HepG2 (cell line): ENCODE data around the gene PAPPA2. TPM values are rescaled to one million over a fixed set of nuclear protein-coding genes. Genes with fewer than 3 reads are reported as not detected.

Experiments
- ATAC-seq: fragments of 200-7000 bp; cut with Tn5 transposase; 3 replicates; pipeline ENCODE4 v1.9.1; 2020; ENCODE audit warnings: mild to moderate bottlenecking, moderate library complexity
- BruUV-seq: library from RNA; stranded (reverse); fragments of 400-500 nt; replicated peaks from 2 replicates; lab custom pipeline; 2021; lab: Mats Ljungman, UMichigan
- CTCF ChIA-PET: fragments of 300-600 bp; formaldehyde crosslinking; extraction: SDS; loops from one replicate; lab custom pipeline; 2021; ENCODE audit warnings: low total read pairs, inconsistent platforms, low intra/inter-chr PET ratio; lab: Yijun Ruan, JAX
- POLR2A ChIA-PET: fragments of 350-600 bp; sonication (Branson Sonifier 250); formaldehyde crosslinking; loops from one replicate; lab custom pipeline; 2020; ENCODE audit warnings: antibody characterized with exemption, inconsistent platforms; lab: Yijun Ruan, JAX
- DNase-seq: peaks from one replicate; pipeline ENCODE4 v3.0.0-alpha.2; 2015; ENCODE audit warnings: low spot score
- FAIRE-seq: peaks from 3 replicates; lab custom pipeline; 2011; peaks lifted over from hg19 to GRCh38; lab: Jason Lieb, UNC
- H2AFZ ChIP-seq: one replicate; pipeline ENCODE4 v1.6.1; 2011; ENCODE audit warnings: low read length, inconsistent platforms
- H3K27ac ChIP-seq: fragments of 300-600 bp; 3 replicates; pipeline ENCODE4 v1.8.0; 2011; ENCODE audit warnings: mixed run types, mild to moderate bottlenecking, mixed read lengths, low read length, inconsistent platforms; ENCODE audit not compliant: insufficient read depth; ENCODE audit errors: extremely low read length
- H3K27me3 ChIP-seq, 2 experiments: fragments of 200-600 bp in 1 of 2; 2 replicates in 1 of 2; 3 replicates in 1 of 2; pipeline versions ENCODE4 v1.6.0 to v1.8.0; 2011; ENCODE audit warnings: low read length in 2 of 2, mild to moderate bottlenecking in 2 of 2, moderate library complexity in 2 of 2, inconsistent platforms in 1 of 2; ENCODE audit not compliant: insufficient read depth in 2 of 2, control insufficient read depth in 1 of 2
- H3K36me3 ChIP-seq, 2 experiments: fragments of 200-600 bp in 1 of 2; replicated peaks in 1 of 2; 2 replicates in 1 of 2; 3 replicates in 1 of 2; pipeline versions ENCODE4 v1.5.1 to v1.8.0; 2011; ENCODE audit warnings: low read length in 2 of 2, inconsistent platforms in 1 of 2; ENCODE audit not compliant: insufficient read depth in 2 of 2, control insufficient read depth in 1 of 2
- H3K4me1 ChIP-seq: 2 replicates; pipeline ENCODE4 v1.5.1; 2012; ENCODE audit warnings: low read length, inconsistent platforms; ENCODE audit not compliant: insufficient read depth
- H3K4me2 ChIP-seq: 2 replicates; pipeline ENCODE4 v1.6.0; 2011; ENCODE audit warnings: low read depth, low read length, inconsistent platforms
- H3K4me3 ChIP-seq, 3 experiments: fragments of 200-600 bp in 1 of 3; sonication (generic), shearing (Covaris generic) in 1 of 3; replicated peaks in 1 of 3; 2 replicates each; pipeline ENCODE4 v1.5.1; 2011 to 2016; ENCODE audit warnings: low read length in 3 of 3, inconsistent platforms in 2 of 3, low read depth in 2 of 3, mild to moderate bottlenecking in 2 of 3, control low read depth in 1 of 3, mixed read lengths in 1 of 3; ENCODE audit not compliant: insufficient read depth in 1 of 3
- H3K79me2 ChIP-seq: one replicate; pipeline ENCODE4 v1.6.1; 2011; ENCODE audit warnings: low read length, inconsistent platforms; ENCODE audit not compliant: insufficient read depth
- H3K9ac ChIP-seq: 2 replicates; pipeline ENCODE4 v1.6.0; 2011; ENCODE audit warnings: mild to moderate bottlenecking, low read depth, low read length, inconsistent platforms; ENCODE audit not compliant: insufficient read depth
- H3K9me3 ChIP-seq: 2 replicates; pipeline ENCODE4 v1.5.1; 2012; ENCODE audit warnings: mild to moderate bottlenecking, low read length
- H4K20me1 ChIP-seq: 2 replicates; pipeline ENCODE4 v1.6.0; 2011; ENCODE audit warnings: inconsistent platforms, mild to moderate bottlenecking, low read length, moderate library complexity; ENCODE audit not compliant: insufficient read depth
- ARNT2 ChIP-seq: sonication (generic); formaldehyde crosslinking; IDR thresholded peaks from 2 replicates; pipeline ENCODE4 v1.8.0; 2022; ENCODE audit warnings: mild to moderate bottlenecking, low read depth, missing genetic modification reagents, moderate library complexity
- ASH2L ChIP-seq: fragments of 300-600, 200-600 bp; sonication (generic); IDR thresholded peaks from 2 replicates; pipeline ENCODE4 v1.7.0; 2017; ENCODE audit warnings: low read depth, mild to moderate bottlenecking, moderate library complexity, mixed read lengths, low read length; ENCODE audit not compliant: insufficient read length
- ESRRA ChIP-seq: sonication (generic); formaldehyde crosslinking; IDR thresholded peaks from 2 replicates; pipeline ENCODE4 v1.5.1; 2020; ENCODE audit warnings: mild to moderate bottlenecking, low read depth, missing genetic modification reagents
- IKZF1 ChIP-seq: fragments of 450-650 bp; IDR thresholded peaks from 2 replicates; pipeline ENCODE4 v1.7.1; 2016
- KLF11 ChIP-seq: IDR thresholded peaks from 2 replicates; pipeline ENCODE4 v1.6.1; 2016; ENCODE audit warnings: missing compliant biosample characterization
- MBD4 ChIP-seq: IDR thresholded peaks from 2 replicates; pipeline ENCODE4 v1.6.1; 2012; ENCODE audit warnings: low read length, inconsistent platforms, borderline replicate concordance
- NFYB ChIP-seq: sonication (generic); formaldehyde crosslinking; IDR thresholded peaks from 2 replicates; pipeline ENCODE4 v1.4.0; 2020; ENCODE audit warnings: missing genetic modification reagents
- RORA ChIP-seq: sonication (generic); formaldehyde crosslinking; IDR thresholded peaks from 2 replicates; pipeline ENCODE4 v1.5.0; 2020; ENCODE audit warnings: mild to moderate bottlenecking, missing genetic modification reagents, moderate library complexity
- SIN3A ChIP-seq: IDR thresholded peaks from 2 replicates; pipeline ENCODE4 v1.6.1; 2011; ENCODE audit warnings: low read depth, mild to moderate bottlenecking, control low read depth, low read length, borderline replicate concordance
- TBP ChIP-seq: sonication (generic); formaldehyde crosslinking; IDR thresholded peaks from 2 replicates; pipeline ENCODE4 v1.5.0; 2020; ENCODE audit warnings: missing genetic modification reagents
- USF2 ChIP-seq, 2 experiments: sonication (generic) in 1 of 2; formaldehyde crosslinking in 1 of 2; IDR thresholded peaks; 2 replicates each; pipeline versions ENCODE4 v1.5.1 to v1.6.1; 2011 to 2020; ENCODE audit warnings: borderline replicate concordance in 1 of 2, low read depth in 1 of 2, low read length in 1 of 2, mild to moderate bottlenecking in 1 of 2, missing genetic modification reagents in 1 of 2, moderate library complexity in 1 of 2
- ZBTB3 ChIP-seq: sonication (generic); formaldehyde crosslinking; IDR thresholded peaks from 2 replicates; pipeline ENCODE4 v1.4.0; 2020; ENCODE audit warnings: low read depth, mild to moderate bottlenecking, moderate library complexity, missing genetic modification reagents, borderline replicate concordance
- ZNF12 ChIP-seq: sonication (generic); formaldehyde crosslinking; IDR thresholded peaks from 2 replicates; pipeline ENCODE4 v1.5.0; 2020; ENCODE audit warnings: missing genetic modification reagents
- ZNF143 ChIP-seq: sonication (generic); formaldehyde crosslinking; IDR thresholded peaks from 2 replicates; pipeline ENCODE4 v1.4.0; 2020; ENCODE audit warnings: missing genetic modification reagents
- ZNF343 ChIP-seq: sonication (generic); formaldehyde crosslinking; IDR thresholded peaks from 2 replicates; pipeline ENCODE4 v1.4.0; 2020; ENCODE audit warnings: mild to moderate bottlenecking, missing genetic modification reagents
- ZNF557 ChIP-seq: sonication (generic); formaldehyde crosslinking; IDR thresholded peaks from 2 replicates; pipeline ENCODE4 v1.4.0; 2020; ENCODE audit warnings: missing genetic modification reagents
- WGBS: methylation state at CpG from one replicate; pipeline ENCODE4 v1.1.6; 2017; ENCODE audit warnings: low lambda C conversion rate; 5-methylcytosine and 5-hydroxymethylcytosine counted together
- in situ Hi-C: cut with HindIII; loops from 2 replicates; pipeline ENCODE4 v1.10.0; 2017; ENCODE audit warnings: low pct_unique_long_range_greater_than_20kb; ENCODE audit not compliant: extremely low pct_ligation_motif_present
- intact Hi-C: fragments of 100-400 bp; cut with micrococcal nuclease; formaldehyde crosslinking; loops from one replicate; pipeline ENCODE4 v1.10.0; 2022; ENCODE audit not compliant: unreplicated experiment
- polyA plus RNA-seq, 8 experiments: library from polyadenylated mRNA; depleted of rRNA in 3 of 8; stranded (reverse) in 7 of 8; unstranded in 1 of 8; fragments of >200 nt; fragmentation: Illumina TruSeq in 4 of 8; extraction: Trizol in 4 of 8; gene quantifications; 2 replicates each; pipeline versions ENCODE4 v1.2.1 to v1.2.3, GENCODE V29; 2011 to 2016; ENCODE audit warnings: low read depth in 4 of 8, missing spikeins in 1 of 8, mixed read lengths in 1 of 8; ENCODE audit not compliant: insufficient read depth in 1 of 8
- total RNA-seq, 5 experiments: library from RNA; depleted of rRNA; stranded (reverse); fragments of >200 nt; fragmentation: Illumina TruSeq; extraction: Trizol; gene quantifications; 2 replicates each; pipeline ENCODE4 v1.2.3, GENCODE V29; 2016; ENCODE audit warnings: low read depth in 1 of 5

PAPPA2 gene
- total and polyA plus RNA-seq, 2 of the 13 experiments (the other 11 are each of a cell fraction or from before 2014, with no cell fraction given), result 0.01 TPM; not detected in 1

- intact Hi-C loops (no loop called here), in situ Hi-C loops (no loop called here)
- no peaks in the 10 kb centered on the region for H3K27me3 ChIP-seq
- FAIRE-seq (no peak), DNase-seq (no peak), ATAC-seq (no peak)
- H3K4me2 ChIP-seq, result no peak overlapping the region
- ChIA-PET CTCF (no interaction called here), POLR2A (no interaction called here)
- no peaks in the 10 kb centered on the region for H3K79me2 ChIP-seq
- WGBS, result 80% methylated on average over 1 of the region's 1 CpG
- no peak overlapping the region for H2AFZ ChIP-seq
- no peak overlapping the region for H3K4me3 ChIP-seq
- H4K20me1 ChIP-seq, result no peaks in the 10 kb centered on the region
- H3K9ac ChIP-seq, result no peak overlapping the region
- no TSS peak for BruUV-seq
- H3K36me3 ChIP-seq, result no peaks in the 10 kb centered on the region
- no peak overlapping the region for H3K27ac ChIP-seq
- H3K9me3 ChIP-seq, result no peaks in the 10 kb centered on the region
- TF ChIP-seq IKZF1, result no peak
- no peak for TF ChIP-seq ZNF343 (CRISPR knock-in tag)
- TF ChIP-seq ARNT2 (CRISPR knock-in tag), result no peak
- no peak for TF ChIP-seq NFYB
- no peak for TF ChIP-seq KLF11 (CRISPR knock-in tag)
- no peak for TF ChIP-seq ZNF557
- H3K4me1 ChIP-seq, result peaks cover 11% of the 10 kb centered on the region
These were observed 70.0 kb downstream of the PAPPA2 start for GRCh38 chr1:176533020-176533419.

GRCh38 chr1:176536588-176536987 is 73.6 kb downstream of the PAPPA2 start:
- ATAC-seq (no peak), FAIRE-seq (no peak), DNase-seq (no peak)
- in situ Hi-C loops (no loop called here), intact Hi-C loops (no loop called here)
- POLR2A ChIA-PET, result no interaction called here
- no peaks in the 10 kb centered on the region for H3K9me3 ChIP-seq
- BruUV-seq, result no TSS peak
- no peaks in the 10 kb centered on the region for H3K27me3 ChIP-seq
- no peaks in the 10 kb centered on the region for H4K20me1 ChIP-seq
- H3K36me3 ChIP-seq, result no peaks in the 10 kb centered on the region
- TF ChIP-seq ZNF143 (no peak), ZBTB3 (CRISPR knock-in tag) (no peak), ZNF12 (no peak), MBD4 (no peak), RORA (no peak), TBP (CRISPR knock-in tag) (no peak), ESRRA (CRISPR knock-in tag) (no peak), ASH2L (no peak), SIN3A (no peak), USF2 (IDR thresholded peaks at IDR 0.05; ENCODE audit: low read depth, low read length) (no peak), USF2 (CRISPR knock-in tag; IDR thresholded peaks at IDR 0.05; ENCODE audit: borderline replicate concordance) (no peak)
- H3K4me2 ChIP-seq, result no peak overlapping the region
- 4% methylated on average over 2 of the region's 2 CpGs for WGBS
- H3K27ac ChIP-seq, result no peak overlapping the region
- CTCF ChIA-PET, result no interaction called here
- H3K4me1 ChIP-seq, result peaks cover under 1% of the 10 kb centered on the region; the same call in 1 of the 2 replicates
- H3K4me3 ChIP-seq, result no peak overlapping the region
- H2AFZ ChIP-seq, result no peak overlapping the region
- H3K9ac ChIP-seq, result no peak overlapping the region
- no peaks in the 10 kb centered on the region for H3K79me2 ChIP-seq
